Prostate gland (tissue), 2 donors: ENCODE results near the gene ODAD3. TPM values are rescaled to one million over a fixed set of nuclear protein-coding genes. Genes with fewer than 3 reads are reported as not detected.

Experiments used
- DNase-seq: peaks from one replicate; pipeline ENCODE4 v3.0.0-alpha.2; 2019; ENCODE audit warnings: low spot score
- H3K27ac ChIP-seq, 2 donors: fragments of 200-600 bp; sonication (generic); 2 replicates each; pipeline ENCODE4 v1.5.1; 2017 to 2019
- H3K27me3 ChIP-seq: fragments of 200-600 bp; sonication (generic); replicated peaks from 2 replicates; pipeline ENCODE4 v1.5.1; 2019; ENCODE audit not compliant: insufficient read depth
- H3K36me3 ChIP-seq, 2 donors: fragments of 200-600 bp; sonication (generic); 1 replicate in 1 of 2; 2 replicates in 1 of 2; pipeline versions ENCODE4 v1.5.1 to v1.8.1; 2017 to 2019
- H3K4me1 ChIP-seq: fragments of 200-600 bp; sonication (generic); replicated peaks from 2 replicates; pipeline ENCODE4 v1.5.1; 2019
- H3K4me3 ChIP-seq, 2 donors: fragments of 200-600 bp; sonication (generic); 2 replicates each; pipeline ENCODE4 v1.5.1; 2017 to 2019
- H3K9me3 ChIP-seq: fragments of 200-600 bp; sonication (generic); 2 replicates; pipeline ENCODE4 v1.5.1; 2017
- POLR2A ChIP-seq: fragments of 450-650 bp; IDR thresholded peaks from one replicate; pipeline ENCODE4 v1.6.1; 2016; ENCODE audit warnings: antibody characterized with exemption, mild to moderate bottlenecking
- POLR2AphosphoS5 ChIP-seq: sonication (generic); formaldehyde crosslinking; IDR thresholded peaks from one replicate; pipeline ENCODE4 v1.6.1; 2017; ENCODE audit warnings: antibody characterized with exemption
- WGBS: methylation state at CpG from one replicate; pipeline ENCODE4 v1.1.5; 2018; 5-methylcytosine and 5-hydroxymethylcytosine counted together
- intact Hi-C: fragments of 100-400 bp; cut with DNase I; formaldehyde crosslinking; loops from one replicate; pipeline ENCODE4 v1.14.2; 2022
- total RNA-seq, 2 donors: library from RNA; depleted of rRNA; stranded (reverse); fragments of >200 nt; gene quantifications; one replicate each; pipeline ENCODE4 v1.1.0, GENCODE V29; 2016
- TF ChIP-seq, protein P1 (sequence below), 4 experiments: fragments of 200-600 bp in 2 of 4; fragments of 450-650 bp in 2 of 4; sonication (generic) in 2 of 4; IDR thresholded peaks; 1 replicate in 3 of 4; 2 replicates in 1 of 4; pipeline ENCODE4 v1.5.1; 2016 to 2019; ENCODE audit warnings: antibody characterized with exemption in 4 of 4, mild to moderate bottlenecking in 2 of 4, moderate library complexity in 2 of 4

Gene ODAD3
- total RNA-seq, 2 donors from 2014 or later: 1.3 to 2.7 TPM

DNA sequence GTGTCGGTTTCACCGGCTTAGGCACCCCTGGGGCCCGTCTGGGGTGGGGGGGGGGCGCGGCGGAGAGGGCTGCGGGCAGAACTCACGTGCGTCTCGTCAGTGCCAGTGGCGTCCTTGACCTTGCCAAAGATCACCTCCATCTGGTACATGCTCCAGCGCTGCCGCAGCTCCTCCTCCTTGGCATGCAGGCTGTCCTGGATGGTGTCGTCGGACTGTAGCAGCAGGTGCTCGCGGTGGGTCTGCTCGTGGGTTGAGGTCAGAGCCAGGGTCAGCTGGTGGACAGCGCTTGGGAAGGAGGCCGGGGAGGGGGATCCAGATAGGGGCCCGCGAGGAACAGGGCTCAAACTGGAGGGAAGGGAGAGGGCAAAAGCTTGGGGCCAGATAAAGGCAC lies 11.1 kb downstream of the ODAD3 start:
- WGBS: 25% methylated on average over 22 of the region's 22 CpGs
- TF ChIP-seq, protein P1, sequence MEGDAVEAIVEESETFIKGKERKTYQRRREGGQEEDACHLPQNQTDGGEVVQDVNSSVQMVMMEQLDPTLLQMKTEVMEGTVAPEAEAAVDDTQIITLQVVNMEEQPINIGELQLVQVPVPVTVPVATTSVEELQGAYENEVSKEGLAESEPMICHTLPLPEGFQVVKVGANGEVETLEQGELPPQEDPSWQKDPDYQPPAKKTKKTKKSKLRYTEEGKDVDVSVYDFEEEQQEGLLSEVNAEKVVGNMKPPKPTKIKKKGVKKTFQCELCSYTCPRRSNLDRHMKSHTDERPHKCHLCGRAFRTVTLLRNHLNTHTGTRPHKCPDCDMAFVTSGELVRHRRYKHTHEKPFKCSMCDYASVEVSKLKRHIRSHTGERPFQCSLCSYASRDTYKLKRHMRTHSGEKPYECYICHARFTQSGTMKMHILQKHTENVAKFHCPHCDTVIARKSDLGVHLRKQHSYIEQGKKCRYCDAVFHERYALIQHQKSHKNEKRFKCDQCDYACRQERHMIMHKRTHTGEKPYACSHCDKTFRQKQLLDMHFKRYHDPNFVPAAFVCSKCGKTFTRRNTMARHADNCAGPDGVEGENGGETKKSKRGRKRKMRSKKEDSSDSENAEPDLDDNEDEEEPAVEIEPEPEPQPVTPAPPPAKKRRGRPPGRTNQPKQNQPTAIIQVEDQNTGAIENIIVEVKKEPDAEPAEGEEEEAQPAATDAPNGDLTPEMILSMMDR (IDR thresholded peaks at IDR 0.05): no peak
- TF ChIP-seq POLR2AphosphoS5 (no peak), POLR2A (no peak)
- Histone ChIP-seq H3K27ac (no peak overlapping the region), H3K9me3 (no peaks in the 10 kb centered on the region), H3K4me3 (no peak overlapping the region), H3K4me1 (no peaks in the 10 kb centered on the region), H3K36me3 (no peaks in the 10 kb centered on the region), H3K27me3 (no peaks in the 10 kb centered on the region)
- DNase-seq: no peak
- intact Hi-C loops: no loop called here

DNA sequence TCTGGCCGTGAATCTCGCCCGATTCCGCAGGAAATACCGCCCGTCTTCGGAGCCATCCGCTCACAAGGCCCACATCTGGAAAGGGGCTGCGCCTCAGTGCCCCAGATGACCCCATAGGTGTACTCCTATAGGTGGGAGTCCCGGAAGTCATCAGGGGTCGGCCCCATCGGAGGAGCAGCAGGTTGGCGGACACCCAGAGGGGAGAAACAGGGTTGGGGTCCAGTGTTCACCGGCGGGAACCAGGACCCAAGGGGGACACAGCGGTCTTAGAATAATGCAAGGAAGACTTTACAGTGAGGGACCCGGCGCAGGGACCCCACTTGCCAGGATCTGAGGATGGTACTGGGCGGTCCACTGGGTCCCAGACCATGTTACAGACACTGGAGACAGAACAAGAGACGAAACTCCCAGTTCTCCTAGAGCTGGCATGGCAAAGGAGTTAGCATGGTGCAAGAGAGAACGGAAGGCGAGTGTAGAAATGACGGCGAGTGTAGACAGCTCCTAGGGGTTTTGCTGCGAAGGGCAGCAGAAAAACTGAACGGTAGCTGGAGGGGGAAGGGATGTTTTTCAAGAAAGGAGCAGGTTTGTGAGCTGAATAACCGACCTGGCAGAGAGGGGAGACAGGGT lies 11.6 kb downstream of the ODAD3 start:
- intact Hi-C loops: no loop called here
- H3K36me3 ChIP-seq: no peaks in the 10 kb centered on the region
- no peaks in the 10 kb centered on the region for H3K4me1 ChIP-seq
- TF ChIP-seq, protein P1 (IDR thresholded peaks at IDR 0.05): no peak
- no peak for TF ChIP-seq POLR2AphosphoS5
- no peak for TF ChIP-seq POLR2A
- H3K4me3 ChIP-seq: no peak overlapping the region
- no peak overlapping the region for H3K27ac ChIP-seq
- H3K27me3 ChIP-seq: no peaks in the 10 kb centered on the region
- 61% methylated on average over 27 of the region's 27 CpGs for WGBS
- no peaks in the 10 kb centered on the region for H3K9me3 ChIP-seq
- no peak for DNase-seq

DNA sequence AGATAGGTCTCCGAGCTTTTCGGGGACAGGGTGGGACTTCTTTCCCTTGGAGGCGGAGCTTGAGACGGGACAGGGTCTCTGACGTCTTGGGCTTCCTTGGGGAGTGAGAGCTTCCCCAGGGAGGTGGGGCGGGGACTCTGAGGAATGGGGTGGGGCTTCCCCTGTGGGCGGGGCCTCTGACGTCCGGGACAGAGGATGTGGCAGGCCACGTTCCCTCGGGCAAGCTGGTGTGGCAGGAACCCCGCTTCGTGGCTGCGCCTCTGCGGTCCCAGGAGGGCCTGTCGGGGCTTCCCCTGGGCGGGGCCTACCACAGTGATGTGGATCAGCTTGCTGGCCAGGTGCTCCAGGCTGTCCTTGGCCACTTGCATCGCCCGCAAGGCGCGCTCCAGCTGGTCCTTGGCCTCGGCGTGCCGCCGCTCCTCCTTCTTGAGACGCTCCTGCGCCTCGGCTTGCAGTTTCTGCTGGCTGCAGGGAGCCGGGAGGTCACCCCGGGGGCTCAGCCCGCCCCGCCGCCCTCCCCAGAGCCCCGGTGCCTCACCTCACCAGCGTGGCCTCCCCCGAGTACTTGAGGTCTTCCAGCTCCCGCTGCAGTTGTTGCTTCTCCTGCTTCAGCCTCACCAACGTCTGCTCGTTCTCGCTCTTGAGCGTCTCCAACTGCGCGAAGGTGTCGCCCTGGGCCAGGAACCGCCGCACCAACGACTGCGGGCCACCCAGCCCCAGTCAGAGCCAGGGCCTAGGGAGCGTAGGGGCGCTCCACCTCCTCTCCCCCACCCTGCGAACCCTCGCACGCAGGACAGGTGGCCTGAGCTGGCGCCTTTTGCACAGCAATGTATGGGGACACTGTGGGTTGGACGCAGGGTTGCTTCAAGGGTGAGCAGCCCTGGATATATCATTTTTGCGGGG lies 12.5 kb downstream of the ODAD3 start:
- Histone ChIP-seq H3K27me3 (no peaks in the 10 kb centered on the region), H3K9me3 (no peaks in the 10 kb centered on the region), H3K4me1 (no peaks in the 10 kb centered on the region), H3K36me3 (no peaks in the 10 kb centered on the region), H3K4me3 (no peak overlapping the region), H3K27ac (peak overlapping the region in 1 of 2 donors; percentile 49)
- WGBS: 22% methylated on average over 53 of the region's 56 CpGs
- TF ChIP-seq POLR2AphosphoS5 (peak; percentile 30), POLR2A (no peak)
- intact Hi-C loops: no loop called here
- DNase-seq: peak; percentile 68

DNA sequence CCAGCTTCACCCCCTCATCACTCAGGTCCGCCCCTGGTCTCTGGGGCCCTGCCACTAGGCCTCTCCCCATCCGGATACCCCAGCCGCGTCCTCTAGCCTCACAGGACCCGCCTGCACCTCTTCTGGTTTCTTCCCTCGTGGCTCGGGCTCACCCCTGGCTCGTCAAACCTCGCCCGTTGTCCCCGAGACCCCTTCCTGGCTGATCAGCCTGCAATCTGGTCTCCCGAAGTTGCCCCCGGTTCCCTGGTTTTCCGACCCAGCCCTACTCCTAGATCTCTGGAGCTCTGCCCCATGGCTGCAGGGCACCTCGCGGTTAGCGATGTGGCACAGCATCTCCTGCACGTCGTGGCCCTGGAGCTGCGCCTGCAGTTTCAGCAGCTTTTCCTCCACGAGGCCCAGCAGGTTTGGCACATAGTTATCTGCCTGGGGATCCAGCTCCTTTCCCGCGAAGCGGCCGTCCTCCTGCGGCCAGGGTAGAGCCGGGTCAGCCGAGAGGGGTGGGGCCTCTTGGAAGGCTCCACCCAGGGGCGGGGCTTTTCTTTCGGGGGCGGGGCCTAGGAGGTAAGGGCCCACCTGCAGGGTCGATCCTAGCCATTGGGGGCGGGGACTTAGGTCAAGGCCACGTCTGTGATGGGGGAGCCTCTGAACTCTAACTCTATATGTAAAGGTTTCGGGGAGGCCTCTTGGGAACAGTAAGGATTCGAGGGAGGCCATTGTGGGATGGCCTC lies 13.4 kb downstream of the ODAD3 start:
- no peaks in the 10 kb centered on the region for H3K36me3 ChIP-seq
- intact Hi-C loops: no loop called here
- DNase-seq: no peak
- no peaks in the 10 kb centered on the region for H3K27me3 ChIP-seq
- no peak for TF ChIP-seq POLR2AphosphoS5
- TF ChIP-seq, protein P1 (IDR thresholded peaks at IDR 0.05): no peak
- no peak for TF ChIP-seq POLR2A
- no peaks in the 10 kb centered on the region for H3K9me3 ChIP-seq
- no peak overlapping the region for H3K4me3 ChIP-seq
- H3K27ac ChIP-seq: no peak overlapping the region
- WGBS: 40% methylated on average over 35 of the region's 36 CpGs
- H3K4me1 ChIP-seq: no peaks in the 10 kb centered on the region
